Upper lobe of right lung (tissue), 1 donor: ENCODE data around the gene KLHL11. TPM values are rescaled to one million over a fixed set of nuclear protein-coding genes. Genes with fewer than 3 reads are reported as not detected.

Source experiments
- ATAC-seq: fragments of 200-7000 bp; cut with Tn5 transposase; one replicate; pipeline ENCODE4 v1.9.1; 2020; ENCODE audit warnings: mild to moderate bottlenecking, moderate library complexity
- DNase-seq: peaks from one replicate; pipeline ENCODE4 v3.0.0-alpha.2; 2020
- H3K27ac ChIP-seq: fragments of 200-600 bp; one replicate; pipeline ENCODE4 v1.8.0; 2022
- H3K27me3 ChIP-seq: fragments of 200-600 bp; one replicate; pipeline ENCODE4 v1.8.0; 2022; ENCODE audit warnings: mild to moderate bottlenecking
- H3K36me3 ChIP-seq: fragments of 200-600 bp; one replicate; pipeline ENCODE4 v1.8.0; 2022
- H3K4me1 ChIP-seq: fragments of 200-600 bp; one replicate; pipeline ENCODE4 v1.8.0; 2022
- H3K4me3 ChIP-seq: fragments of 200-600 bp; one replicate; pipeline ENCODE4 v1.8.0; 2022; ENCODE audit warnings: mild to moderate bottlenecking
- H3K9me3 ChIP-seq: fragments of 200-600 bp; one replicate; pipeline ENCODE4 v1.8.0; 2022
- intact Hi-C: fragments of 100-400 bp; cut with DNase I; formaldehyde crosslinking; loops from one replicate; pipeline ENCODE4 v1.11.0; 2022
- total RNA-seq: library from RNA; stranded (reverse); fragmentation: NEBNext Ultra II Directional; extraction: Animal tissue kit (Norgen Biotek cat#: 25700); gene quantifications from one replicate; pipeline ENCODE4 v1.2.1, GENCODE V29; 2021
- TF ChIP-seq, protein P1 (sequence below): fragments of 200-600 bp; IDR thresholded peaks from one replicate; pipeline ENCODE4 v1.8.0; 2022; ENCODE audit warnings: antibody characterized with exemption
- donor health status: DM: no; HTN: yes; CAD: no; lungs with severe emphysema.

Gene KLHL11
- total RNA-seq, 1 donor from 2014 or later = 12.6 TPM

DNA sequence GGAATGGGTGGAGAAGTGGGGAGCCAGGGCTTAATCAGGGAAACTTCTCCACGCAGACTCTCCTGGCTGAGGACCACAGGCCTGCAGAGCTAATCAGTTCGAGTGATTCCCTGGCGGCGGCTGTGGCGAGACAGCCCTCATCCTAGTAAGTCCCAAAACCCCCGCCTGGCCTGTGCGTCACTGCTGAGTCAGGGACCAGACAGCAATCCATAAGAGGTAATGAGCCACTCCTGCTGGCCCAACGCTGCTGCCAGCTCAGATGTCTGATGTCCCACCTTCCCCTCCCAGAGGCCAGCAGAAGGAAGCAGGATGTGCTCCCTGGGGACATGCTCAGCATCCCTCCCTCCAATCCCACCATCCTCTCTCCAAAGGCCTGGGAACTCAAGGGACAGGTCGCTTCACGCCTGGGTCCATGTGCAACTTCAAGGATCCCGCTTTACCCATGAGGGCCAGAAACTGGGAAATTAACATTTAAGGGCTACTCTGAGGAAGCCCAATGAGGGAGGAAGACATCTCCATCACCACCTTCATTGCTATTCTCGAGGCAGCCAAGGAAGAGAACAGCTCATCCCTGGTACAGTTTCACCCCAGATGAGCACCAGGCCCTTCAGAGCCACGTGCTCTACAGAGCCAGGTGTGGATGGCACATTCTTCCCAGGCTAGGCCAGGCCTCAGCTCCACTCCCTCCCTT is 45.6 kb upstream of the KLHL11 start:
- Histone ChIP-seq H3K9me3 (no peaks in the 10 kb centered on the region), H3K27ac (no peak overlapping the region), H3K27me3 (no peaks in the 10 kb centered on the region), H3K4me1 (no peaks in the 10 kb centered on the region), H3K36me3 (peaks cover 78% of the 10 kb centered on the region), H3K4me3 (no peak overlapping the region)
- ATAC-seq = no peak
- TF ChIP-seq, protein P1, sequence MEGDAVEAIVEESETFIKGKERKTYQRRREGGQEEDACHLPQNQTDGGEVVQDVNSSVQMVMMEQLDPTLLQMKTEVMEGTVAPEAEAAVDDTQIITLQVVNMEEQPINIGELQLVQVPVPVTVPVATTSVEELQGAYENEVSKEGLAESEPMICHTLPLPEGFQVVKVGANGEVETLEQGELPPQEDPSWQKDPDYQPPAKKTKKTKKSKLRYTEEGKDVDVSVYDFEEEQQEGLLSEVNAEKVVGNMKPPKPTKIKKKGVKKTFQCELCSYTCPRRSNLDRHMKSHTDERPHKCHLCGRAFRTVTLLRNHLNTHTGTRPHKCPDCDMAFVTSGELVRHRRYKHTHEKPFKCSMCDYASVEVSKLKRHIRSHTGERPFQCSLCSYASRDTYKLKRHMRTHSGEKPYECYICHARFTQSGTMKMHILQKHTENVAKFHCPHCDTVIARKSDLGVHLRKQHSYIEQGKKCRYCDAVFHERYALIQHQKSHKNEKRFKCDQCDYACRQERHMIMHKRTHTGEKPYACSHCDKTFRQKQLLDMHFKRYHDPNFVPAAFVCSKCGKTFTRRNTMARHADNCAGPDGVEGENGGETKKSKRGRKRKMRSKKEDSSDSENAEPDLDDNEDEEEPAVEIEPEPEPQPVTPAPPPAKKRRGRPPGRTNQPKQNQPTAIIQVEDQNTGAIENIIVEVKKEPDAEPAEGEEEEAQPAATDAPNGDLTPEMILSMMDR = no peak
- intact Hi-C loops = no loop called here
- no peak for DNase-seq

- H3K4me3 ChIP-seq = no peak overlapping the region
- intact Hi-C loops = no loop called here
- peaks cover 95% of the 10 kb centered on the region for H3K36me3 ChIP-seq
- no peaks in the 10 kb centered on the region for H3K4me1 ChIP-seq
- TF ChIP-seq, protein P1 = no peak
- no peak for ATAC-seq
- H3K27ac ChIP-seq = no peak overlapping the region
- no peaks in the 10 kb centered on the region for H3K9me3 ChIP-seq
- H3K27me3 ChIP-seq = no peaks in the 10 kb centered on the region
- no peak for DNase-seq
Observed at GRCh38 chr17:41909088-41909487, 43.9 kb upstream of the KLHL11 start.

GRCh38 chr17:41907633-41908539 is 42.7 kb upstream of the KLHL11 start:
- H3K36me3 ChIP-seq = peaks cover 96% of the 10 kb centered on the region
- TF ChIP-seq, protein P1 = no peak
- no peak overlapping the region for H3K4me3 ChIP-seq
- no peak for ATAC-seq
- intact Hi-C loops = no loop called here
- H3K9me3 ChIP-seq = no peaks in the 10 kb centered on the region
- H3K27me3 ChIP-seq = no peaks in the 10 kb centered on the region
- no peaks in the 10 kb centered on the region for H3K4me1 ChIP-seq
- no peak overlapping the region for H3K27ac ChIP-seq
- no peak for DNase-seq

DNA sequence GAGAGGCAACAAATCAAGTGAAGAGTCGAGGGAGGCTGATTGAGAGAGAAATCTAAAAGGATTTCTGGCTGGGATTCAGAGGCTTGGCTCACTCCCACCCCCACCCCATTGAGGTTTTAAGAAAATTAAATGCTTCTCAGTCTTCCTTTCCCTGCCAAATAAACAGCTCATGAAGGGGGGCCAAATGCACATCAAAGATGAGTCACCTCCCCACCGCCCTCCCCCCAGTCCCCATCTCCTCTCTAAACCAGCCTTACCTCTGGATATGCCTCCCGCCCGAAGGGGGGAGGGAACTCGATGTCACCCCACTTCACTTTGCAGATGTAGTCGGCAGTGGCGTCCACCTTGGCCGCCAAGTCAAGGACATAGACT is 41.9 kb upstream of the KLHL11 start:
- intact Hi-C loops = no loop called here
- DNase-seq = no peak
- no peak for ATAC-seq

DNA sequence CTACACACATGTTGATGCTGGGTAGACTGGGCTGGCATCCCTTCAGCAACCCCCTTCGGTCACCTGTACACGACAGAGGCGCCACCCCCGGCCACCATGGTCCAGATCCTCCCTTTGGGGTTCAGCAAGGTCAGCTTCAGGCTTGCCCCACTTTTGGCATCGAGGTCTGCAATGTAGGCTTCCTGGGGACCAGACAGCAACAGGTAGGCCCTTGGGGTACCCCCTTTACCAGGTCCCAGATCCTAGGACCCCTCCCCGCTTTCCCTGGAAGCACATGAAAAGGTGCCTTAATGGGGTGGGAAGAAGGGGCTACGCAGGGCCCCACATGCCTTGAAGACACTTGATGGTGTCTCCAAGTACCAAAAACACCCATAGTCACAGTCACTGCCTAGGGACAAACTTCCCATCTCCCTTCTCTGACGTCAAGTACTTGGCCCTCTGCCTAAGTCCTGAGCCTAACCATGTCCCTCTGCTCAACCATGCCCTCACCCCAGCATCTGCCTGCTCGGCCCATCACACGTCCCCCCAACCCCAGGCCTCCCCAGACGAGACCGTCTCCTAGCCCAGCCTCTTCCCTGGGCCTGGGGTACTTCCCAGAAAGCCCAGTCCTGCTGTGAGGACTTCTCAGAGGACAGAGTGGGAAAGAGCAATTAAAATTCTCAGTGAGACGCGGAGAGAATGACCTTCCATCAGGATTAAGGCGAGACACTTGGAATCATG is 41.4 kb upstream of the KLHL11 start:
- H3K9me3 ChIP-seq = no peaks in the 10 kb centered on the region
- ATAC-seq = no peak
- intact Hi-C loops = no loop called here
- no peak overlapping the region for H3K27ac ChIP-seq
- H3K36me3 ChIP-seq = peaks cover 96% of the 10 kb centered on the region
- no peak overlapping the region for H3K4me3 ChIP-seq
- DNase-seq = no peak
- H3K27me3 ChIP-seq = no peaks in the 10 kb centered on the region
- no peaks in the 10 kb centered on the region for H3K4me1 ChIP-seq
- TF ChIP-seq, protein P1 = no peak

More for the DNA sequence above, 41.9 kb upstream of the KLHL11 start:
- H3K4me1 ChIP-seq = no peaks in the 10 kb centered on the region
- H3K27ac ChIP-seq = no peak overlapping the region
- no peaks in the 10 kb centered on the region for H3K9me3 ChIP-seq
- TF ChIP-seq, protein P1 = no peak
- peaks cover 96% of the 10 kb centered on the region for H3K36me3 ChIP-seq
- H3K4me3 ChIP-seq = no peak overlapping the region
- no peaks in the 10 kb centered on the region for H3K27me3 ChIP-seq
